ENCODE measurements around the gene PPP3R1.
A peak's percentile ranks its signal among the peaks of the same experiment; 100 is the strongest.

Gene PPP3R1
- long read RNA-seq, partial matches to known transcripts, result 2 of 4 reads
- long read RNA-seq, other reads (novel, unspliced or antisense), result 1 of 4 reads

- H3K27ac ChIP-seq (replicated peaks), result peak within 1 kb of the TSS; percentile 97
- TF ChIP-seq SPI1 (IDR thresholded peaks at IDR 0.05; ENCODE audit: borderline replicate concordance, low read depth) (peak; percentile 76; the same call in 1 of the 2 replicates), GABPA (IDR thresholded peaks at IDR 0.05; ENCODE audit: low read depth) (peak; percentile 58), POLR2AphosphoS5 (IDR thresholded peaks at IDR 0.05; ENCODE audit: low read depth) (peak; percentile 89), REST (IDR thresholded peaks at IDR 0.05; ENCODE audit: insufficient replicate concordance, low read depth) (peak; percentile 31)
- TF ChIP-seq, protein P1, sequence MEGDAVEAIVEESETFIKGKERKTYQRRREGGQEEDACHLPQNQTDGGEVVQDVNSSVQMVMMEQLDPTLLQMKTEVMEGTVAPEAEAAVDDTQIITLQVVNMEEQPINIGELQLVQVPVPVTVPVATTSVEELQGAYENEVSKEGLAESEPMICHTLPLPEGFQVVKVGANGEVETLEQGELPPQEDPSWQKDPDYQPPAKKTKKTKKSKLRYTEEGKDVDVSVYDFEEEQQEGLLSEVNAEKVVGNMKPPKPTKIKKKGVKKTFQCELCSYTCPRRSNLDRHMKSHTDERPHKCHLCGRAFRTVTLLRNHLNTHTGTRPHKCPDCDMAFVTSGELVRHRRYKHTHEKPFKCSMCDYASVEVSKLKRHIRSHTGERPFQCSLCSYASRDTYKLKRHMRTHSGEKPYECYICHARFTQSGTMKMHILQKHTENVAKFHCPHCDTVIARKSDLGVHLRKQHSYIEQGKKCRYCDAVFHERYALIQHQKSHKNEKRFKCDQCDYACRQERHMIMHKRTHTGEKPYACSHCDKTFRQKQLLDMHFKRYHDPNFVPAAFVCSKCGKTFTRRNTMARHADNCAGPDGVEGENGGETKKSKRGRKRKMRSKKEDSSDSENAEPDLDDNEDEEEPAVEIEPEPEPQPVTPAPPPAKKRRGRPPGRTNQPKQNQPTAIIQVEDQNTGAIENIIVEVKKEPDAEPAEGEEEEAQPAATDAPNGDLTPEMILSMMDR (IDR thresholded peaks at IDR 0.05; ENCODE audit: insufficient read depth, low read length), result no peak
- peak within 1 kb of the TSS; percentile 78 for H3K4me3 ChIP-seq (replicated peaks; ENCODE audit: insufficient read depth, low read length)
- peak; percentile 88 to 96 for DNase-seq (ENCODE audit: low read depth in 1 of 2, low spot score in 1 of 2)
- no peaks in the 10 kb centered on the region for H3K27me3 ChIP-seq (ENCODE audit: insufficient read depth, poor library complexity, severe bottlenecking)
These were observed at the start of gene PPP3R1 for GRCh38 chr2:68252400-68253218. PPP3R1 (minus strand) TSS chr2:68252532; CDS start chr2:68252127, 405 bp downstream.

- no peak overlapping the region for H3K27ac ChIP-seq (replicated peaks)
- no peak overlapping the region for H3K4me3 ChIP-seq (replicated peaks; ENCODE audit: insufficient read depth, low read length)
- DNase-seq (ENCODE audit: low read depth in 1 of 2, low spot score in 1 of 2), result peak in 1 of 2 experiments; percentile 22
- peak; percentile 73; the same call in 1 of the 2 replicates for TF ChIP-seq SPI1 (IDR thresholded peaks at IDR 0.05; ENCODE audit: borderline replicate concordance, low read depth)
- no peak for TF ChIP-seq REST (IDR thresholded peaks at IDR 0.05; ENCODE audit: insufficient replicate concordance, low read depth)
- no peaks in the 10 kb centered on the region for H3K27me3 ChIP-seq (ENCODE audit: insufficient read depth, poor library complexity, severe bottlenecking)
These were observed 43.2 kb upstream of the PPP3R1 start for GRCh38 chr2:68295516-68295915.

- TF ChIP-seq, protein P1 (IDR thresholded peaks at IDR 0.05; ENCODE audit: insufficient read depth, low read length), result no peak
- TF ChIP-seq GABPA (IDR thresholded peaks at IDR 0.05; ENCODE audit: low read depth), result no peak
- TF ChIP-seq REST (IDR thresholded peaks at IDR 0.05; ENCODE audit: insufficient replicate concordance, low read depth), result no peak
- no peak for TF ChIP-seq POLR2AphosphoS5 (IDR thresholded peaks at IDR 0.05; ENCODE audit: low read depth)
- TF ChIP-seq SPI1 (IDR thresholded peaks at IDR 0.05; ENCODE audit: borderline replicate concordance, low read depth), result no peak
- Histone ChIP-seq H3K27ac (replicated peaks) (no peak overlapping the region), H3K27me3 (ENCODE audit: insufficient read depth, poor library complexity, severe bottlenecking) (no peaks in the 10 kb centered on the region), H3K4me3 (replicated peaks; ENCODE audit: insufficient read depth, low read length) (no peak overlapping the region)
- no peak for DNase-seq (ENCODE audit: low read depth in 1 of 2, low spot score in 1 of 2)
These were observed 42.6 kb upstream of the PPP3R1 start for GRCh38 chr2:68294913-68295312.

All from HL-60 (cell line).